PFSK-1 (cell line): ENCODE results near the gene C15orf39.

Experiments
- FOXP2 ChIP-seq: optimal IDR thresholded peaks from 2 replicates; pipeline ENCODE3; 2011; ENCODE audit warnings: borderline replicate concordance, control low read depth, inconsistent platforms; ENCODE audit not compliant: insufficient read depth; ENCODE audit errors: extremely low read length, extremely low read depth
- POLR2AphosphoS5 ChIP-seq: IDR thresholded peaks from 2 replicates; pipeline ENCODE4 v1.6.1; 2012; ENCODE audit warnings: low read depth, mild to moderate bottlenecking, control low read depth, low read length, moderate library complexity
- SIN3A ChIP-seq: IDR thresholded peaks from 2 replicates; pipeline ENCODE4 v1.6.1; 2012; ENCODE audit warnings: mild to moderate bottlenecking, low read length, moderate library complexity, borderline replicate concordance; ENCODE audit not compliant: insufficient read depth
- TAF1 ChIP-seq: IDR thresholded peaks from 2 replicates; pipeline ENCODE4 v1.6.1; 2012; ENCODE audit warnings: low read length, control low read depth, borderline replicate concordance; ENCODE audit not compliant: insufficient read depth
- TF ChIP-seq, protein P1 (sequence below), 2 experiments: IDR thresholded peaks; 2 replicates each; pipeline versions ENCODE4 v1.6.1 to v1.8.0; 2011 to 2012; ENCODE audit warnings: low read depth in 2 of 2, low read length in 2 of 2, control low read depth in 1 of 2, inconsistent platforms in 1 of 2, mild to moderate bottlenecking in 1 of 2, moderate library complexity in 1 of 2; ENCODE audit not compliant: insufficient read depth in 1 of 2

The C15orf39 gene

GRCh38 chr15:75217012-75217411, 15.3 kb downstream of the C15orf39 start:
- TF ChIP-seq FOXP2 (no peak), POLR2AphosphoS5 (no peak), SIN3A (no peak), TAF1 (no peak)
- TF ChIP-seq, protein P1, sequence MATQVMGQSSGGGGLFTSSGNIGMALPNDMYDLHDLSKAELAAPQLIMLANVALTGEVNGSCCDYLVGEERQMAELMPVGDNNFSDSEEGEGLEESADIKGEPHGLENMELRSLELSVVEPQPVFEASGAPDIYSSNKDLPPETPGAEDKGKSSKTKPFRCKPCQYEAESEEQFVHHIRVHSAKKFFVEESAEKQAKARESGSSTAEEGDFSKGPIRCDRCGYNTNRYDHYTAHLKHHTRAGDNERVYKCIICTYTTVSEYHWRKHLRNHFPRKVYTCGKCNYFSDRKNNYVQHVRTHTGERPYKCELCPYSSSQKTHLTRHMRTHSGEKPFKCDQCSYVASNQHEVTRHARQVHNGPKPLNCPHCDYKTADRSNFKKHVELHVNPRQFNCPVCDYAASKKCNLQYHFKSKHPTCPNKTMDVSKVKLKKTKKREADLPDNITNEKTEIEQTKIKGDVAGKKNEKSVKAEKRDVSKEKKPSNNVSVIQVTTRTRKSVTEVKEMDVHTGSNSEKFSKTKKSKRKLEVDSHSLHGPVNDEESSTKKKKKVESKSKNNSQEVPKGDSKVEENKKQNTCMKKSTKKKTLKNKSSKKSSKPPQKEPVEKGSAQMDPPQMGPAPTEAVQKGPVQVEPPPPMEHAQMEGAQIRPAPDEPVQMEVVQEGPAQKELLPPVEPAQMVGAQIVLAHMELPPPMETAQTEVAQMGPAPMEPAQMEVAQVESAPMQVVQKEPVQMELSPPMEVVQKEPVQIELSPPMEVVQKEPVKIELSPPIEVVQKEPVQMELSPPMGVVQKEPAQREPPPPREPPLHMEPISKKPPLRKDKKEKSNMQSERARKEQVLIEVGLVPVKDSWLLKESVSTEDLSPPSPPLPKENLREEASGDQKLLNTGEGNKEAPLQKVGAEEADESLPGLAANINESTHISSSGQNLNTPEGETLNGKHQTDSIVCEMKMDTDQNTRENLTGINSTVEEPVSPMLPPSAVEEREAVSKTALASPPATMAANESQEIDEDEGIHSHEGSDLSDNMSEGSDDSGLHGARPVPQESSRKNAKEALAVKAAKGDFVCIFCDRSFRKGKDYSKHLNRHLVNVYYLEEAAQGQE (IDR thresholded peaks at IDR 0.05; ENCODE audit: insufficient read depth in 1 of 2, low read depth in 2 of 2, low read length in 2 of 2), result no peak

DNA sequence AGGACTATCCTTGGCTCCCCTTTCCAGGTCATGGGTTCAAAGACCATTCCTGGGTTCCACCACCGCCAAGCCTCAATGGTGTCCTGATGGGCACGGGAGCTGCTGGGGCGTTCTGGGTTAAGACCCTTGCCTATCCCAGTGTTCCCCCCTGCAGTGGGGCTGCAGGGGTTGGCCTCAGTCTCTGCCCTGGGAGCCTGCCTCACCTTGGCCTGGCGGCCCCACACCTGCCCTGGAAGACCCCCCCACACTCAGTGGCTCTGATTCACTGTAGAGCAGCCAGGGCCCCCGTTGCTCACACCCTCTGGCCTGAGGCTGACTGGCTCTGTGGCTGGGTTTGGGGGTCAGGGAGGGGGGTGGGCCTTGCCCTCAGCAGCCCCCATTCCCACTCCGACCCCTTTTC, 22.0 kb downstream of the C15orf39 start:
- TF ChIP-seq, protein P1 (IDR thresholded peaks at IDR 0.05; ENCODE audit: insufficient read depth in 1 of 2, low read depth in 2 of 2, low read length in 2 of 2), result no peak
- TF ChIP-seq FOXP2 (no peak), POLR2AphosphoS5 (no peak), TAF1 (no peak), SIN3A (no peak)

GRCh38 chr15:75224281-75224680, 22.6 kb downstream of the C15orf39 start:
- TF ChIP-seq POLR2AphosphoS5 (no peak), TAF1 (no peak)

DNA sequence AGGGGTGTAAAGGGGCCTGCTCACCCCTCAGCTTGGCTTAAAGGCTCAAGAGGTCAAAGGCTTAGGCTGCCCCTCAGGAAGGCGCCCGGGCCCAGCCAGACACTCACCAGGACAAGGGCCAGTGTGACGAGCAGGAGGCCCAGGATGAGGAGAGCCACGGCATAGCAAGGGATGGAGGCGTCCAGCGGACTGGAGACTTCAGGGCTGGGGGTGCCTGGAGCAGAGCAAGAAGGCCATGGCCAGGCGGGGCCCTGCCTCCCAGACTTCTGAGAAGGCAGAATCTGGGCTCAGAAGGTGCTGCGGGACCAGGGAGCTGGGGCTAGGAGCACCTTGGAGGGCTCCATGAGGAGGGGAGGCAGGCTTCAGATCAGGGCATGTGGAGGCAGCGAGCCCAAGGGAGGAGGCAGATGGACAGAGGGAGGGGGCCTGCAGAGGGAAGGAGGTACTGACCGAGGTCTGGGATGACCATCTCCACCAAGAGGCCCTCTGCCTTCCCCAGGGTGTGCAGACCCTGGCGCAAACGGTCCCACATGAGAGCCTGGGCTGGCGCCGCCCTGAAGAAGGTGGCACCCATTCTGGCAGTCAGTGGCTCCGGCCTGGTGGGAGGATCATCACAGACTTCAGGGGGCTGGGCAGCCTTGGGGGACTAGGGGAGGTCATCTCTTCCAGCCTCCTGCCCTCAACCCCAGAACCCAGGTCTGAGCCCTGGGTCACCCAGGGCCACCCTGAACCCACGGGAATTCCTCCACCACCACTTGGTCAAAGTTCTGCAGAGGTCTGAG, 24.5 kb downstream of the C15orf39 start:
- no peak for TF ChIP-seq SIN3A
- no peak for TF ChIP-seq TAF1
- no peak for TF ChIP-seq POLR2AphosphoS5
- no peak for TF ChIP-seq FOXP2
- TF ChIP-seq, protein P1 (IDR thresholded peaks at IDR 0.05; ENCODE audit: insufficient read depth in 1 of 2, low read depth in 2 of 2, low read length in 2 of 2), result no peak

DNA sequence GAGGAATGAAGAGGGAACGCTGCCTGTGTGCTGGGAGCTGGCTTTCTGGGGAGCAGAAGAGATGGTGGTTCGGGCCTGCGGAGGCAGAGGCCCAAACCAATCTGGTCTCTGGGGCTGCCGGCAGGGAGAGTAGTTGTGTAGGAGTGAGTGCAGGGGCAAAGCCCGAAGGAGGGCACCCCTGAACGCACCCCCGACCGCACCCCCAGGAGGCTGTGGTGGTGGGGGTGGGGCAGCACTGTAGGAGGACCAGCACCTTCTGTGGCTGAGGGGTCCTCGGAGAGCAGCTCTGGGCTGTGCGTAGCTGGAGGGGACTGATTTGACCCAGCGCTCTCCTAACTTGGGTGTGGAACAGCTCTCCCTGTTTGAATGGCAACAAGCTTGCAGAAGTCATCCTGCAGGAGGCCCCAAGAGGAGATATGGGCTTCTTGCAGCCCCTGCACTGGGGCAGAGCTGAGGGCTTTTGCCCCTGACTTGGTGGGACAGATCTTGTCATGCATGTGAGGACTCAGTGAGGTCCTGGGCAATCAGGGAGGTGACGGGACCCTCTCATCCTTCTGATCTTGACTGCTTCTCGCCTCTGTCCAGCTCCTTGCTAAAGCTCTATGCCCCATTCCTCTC, 26.1 kb downstream of the C15orf39 start:
- TF ChIP-seq FOXP2 (no peak), TAF1 (no peak), POLR2AphosphoS5 (no peak), SIN3A (no peak)
- TF ChIP-seq, protein P1 (IDR thresholded peaks at IDR 0.05; ENCODE audit: insufficient read depth in 1 of 2, low read depth in 2 of 2, low read length in 2 of 2), result no peak
